ENCODE measurements around the gene NOS1AP. TPM values are rescaled to one million over a fixed set of nuclear protein-coding genes. Genes with fewer than 3 reads are reported as not detected.

The NOS1AP gene
- total and polyA plus RNA-seq, 2 experiments from 2014 or later = 4.9 to 6.6 TPM

DNA sequence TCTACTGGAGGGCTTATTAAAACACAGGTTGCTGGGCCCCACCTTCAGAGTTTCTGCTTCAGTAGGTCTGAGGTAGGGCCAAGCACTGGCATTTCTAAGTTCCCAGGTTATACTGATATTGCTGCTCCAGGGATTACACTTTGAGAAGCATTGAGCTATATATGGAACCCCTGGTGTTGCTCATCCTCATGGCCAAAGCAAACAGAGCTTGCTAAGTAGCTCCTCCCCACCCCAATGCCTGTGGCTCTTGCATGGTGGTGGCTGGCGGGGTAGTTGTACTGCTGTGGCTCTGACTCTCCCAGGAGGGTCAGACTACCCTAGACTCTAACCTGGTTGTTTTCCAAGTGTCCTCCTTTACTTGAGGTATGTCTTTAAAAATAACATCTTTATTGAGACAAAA is 163.6 kb downstream of the NOS1AP start:
- H3K27me3 ChIP-seq = no peaks in the 10 kb centered on the region
- TF ChIP-seq, protein P1, sequence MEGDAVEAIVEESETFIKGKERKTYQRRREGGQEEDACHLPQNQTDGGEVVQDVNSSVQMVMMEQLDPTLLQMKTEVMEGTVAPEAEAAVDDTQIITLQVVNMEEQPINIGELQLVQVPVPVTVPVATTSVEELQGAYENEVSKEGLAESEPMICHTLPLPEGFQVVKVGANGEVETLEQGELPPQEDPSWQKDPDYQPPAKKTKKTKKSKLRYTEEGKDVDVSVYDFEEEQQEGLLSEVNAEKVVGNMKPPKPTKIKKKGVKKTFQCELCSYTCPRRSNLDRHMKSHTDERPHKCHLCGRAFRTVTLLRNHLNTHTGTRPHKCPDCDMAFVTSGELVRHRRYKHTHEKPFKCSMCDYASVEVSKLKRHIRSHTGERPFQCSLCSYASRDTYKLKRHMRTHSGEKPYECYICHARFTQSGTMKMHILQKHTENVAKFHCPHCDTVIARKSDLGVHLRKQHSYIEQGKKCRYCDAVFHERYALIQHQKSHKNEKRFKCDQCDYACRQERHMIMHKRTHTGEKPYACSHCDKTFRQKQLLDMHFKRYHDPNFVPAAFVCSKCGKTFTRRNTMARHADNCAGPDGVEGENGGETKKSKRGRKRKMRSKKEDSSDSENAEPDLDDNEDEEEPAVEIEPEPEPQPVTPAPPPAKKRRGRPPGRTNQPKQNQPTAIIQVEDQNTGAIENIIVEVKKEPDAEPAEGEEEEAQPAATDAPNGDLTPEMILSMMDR (IDR thresholded peaks at IDR 0.05; ENCODE audit: low read depth, low read length) = no peak
- H3K4me3 ChIP-seq = no peak overlapping the region
- no peaks in the 10 kb centered on the region for H3K36me3 ChIP-seq
- no peaks in the 10 kb centered on the region for H3K9me3 ChIP-seq (ENCODE audit: low read depth)
- H3K27ac ChIP-seq = no peak overlapping the region
- no peak for DNase-seq (ENCODE audit: low read depth in 1 of 2, low spot score in 1 of 2)
- H3K4me1 ChIP-seq (ENCODE audit: low read depth) = peaks cover 28% of the 10 kb centered on the region

DNA sequence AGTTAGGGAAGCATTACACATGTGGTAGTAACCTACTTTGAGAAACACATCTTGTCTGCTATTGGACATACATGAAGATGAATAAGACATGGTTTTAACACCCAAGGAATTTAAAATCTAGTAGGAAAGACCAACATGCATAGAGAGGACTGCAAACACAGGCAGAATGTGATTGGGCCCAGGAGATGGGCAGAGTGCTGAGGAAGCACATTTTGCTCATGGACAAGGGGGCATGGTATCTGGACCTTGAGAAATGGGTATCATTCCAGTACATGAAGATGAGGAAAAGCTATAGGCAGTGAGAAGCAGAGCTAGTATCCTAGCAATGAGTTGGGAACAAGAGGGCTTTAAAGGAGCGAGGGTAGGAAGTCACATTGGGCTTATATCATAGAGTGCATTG is 164.4 kb downstream of the NOS1AP start:
- TF ChIP-seq, protein P1 (IDR thresholded peaks at IDR 0.05; ENCODE audit: low read depth, low read length) = no peak
- no peaks in the 10 kb centered on the region for H3K9me3 ChIP-seq (ENCODE audit: low read depth)
- peaks cover 28% of the 10 kb centered on the region for H3K4me1 ChIP-seq (ENCODE audit: low read depth)
- no peak overlapping the region for H3K27ac ChIP-seq
- H3K27me3 ChIP-seq = no peaks in the 10 kb centered on the region
- H3K36me3 ChIP-seq = no peaks in the 10 kb centered on the region
- DNase-seq (ENCODE audit: low read depth in 1 of 2, low spot score in 1 of 2) = no peak
- no peak overlapping the region for H3K4me3 ChIP-seq

DNA sequence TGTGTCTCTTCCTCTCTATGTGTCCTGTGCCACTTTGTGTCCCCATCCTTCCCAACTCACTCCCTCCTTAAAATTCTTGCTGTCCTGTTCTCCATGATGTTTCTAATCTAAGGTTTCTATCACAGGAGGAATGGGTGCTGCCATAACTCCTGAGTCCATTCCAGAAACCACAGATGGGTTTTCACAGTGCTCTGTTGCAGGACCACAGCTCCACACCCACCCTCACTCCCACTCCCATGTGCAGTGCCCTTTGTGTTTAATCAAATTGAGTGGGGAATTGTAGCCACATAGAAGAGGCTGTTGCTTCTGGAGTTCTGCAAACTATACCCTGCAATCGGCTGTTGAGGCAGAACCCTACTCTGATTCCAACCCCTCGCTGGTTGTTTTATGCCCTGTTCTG is 165.1 kb downstream of the NOS1AP start:
- Histone ChIP-seq H3K27me3 (no peaks in the 10 kb centered on the region), H3K4me3 (no peak overlapping the region), H3K4me1 (ENCODE audit: low read depth) (peaks cover 28% of the 10 kb centered on the region), H3K9me3 (ENCODE audit: low read depth) (no peaks in the 10 kb centered on the region), H3K36me3 (no peaks in the 10 kb centered on the region), H3K27ac (no peak overlapping the region)
- TF ChIP-seq, protein P1 (IDR thresholded peaks at IDR 0.05; ENCODE audit: low read depth, low read length) = no peak
- DNase-seq (ENCODE audit: low read depth in 1 of 2, low spot score in 1 of 2) = no peak

DNA sequence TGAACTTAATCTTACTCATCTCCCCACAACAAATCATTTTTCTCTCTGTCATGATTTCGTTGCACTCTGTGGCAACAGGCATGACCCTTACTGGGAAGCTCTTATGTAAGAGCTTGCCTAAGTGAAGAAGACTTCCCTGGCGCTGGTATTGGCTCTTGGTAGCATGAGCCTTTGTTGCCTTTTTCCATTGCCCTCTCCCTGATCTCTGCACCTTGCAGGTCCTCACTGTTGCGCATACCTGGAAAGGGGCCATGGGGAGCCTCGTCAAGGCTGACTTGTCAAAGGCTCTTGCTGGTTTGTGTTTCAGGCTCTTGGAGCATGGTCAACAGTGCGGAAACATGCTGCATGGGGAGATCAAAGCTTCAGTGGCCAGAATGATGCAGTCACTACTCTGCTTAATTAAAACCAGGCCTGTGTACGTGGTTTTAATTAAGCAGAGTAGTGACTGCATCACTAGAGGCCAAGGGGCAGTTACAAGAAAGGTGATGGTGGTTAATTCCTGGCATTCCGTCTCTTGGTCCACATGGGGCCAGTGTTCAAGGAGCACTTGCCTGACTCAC is 165.8 kb downstream of the NOS1AP start:
- Histone ChIP-seq H3K27ac (no peak overlapping the region), H3K9me3 (ENCODE audit: low read depth) (no peaks in the 10 kb centered on the region), H3K4me1 (ENCODE audit: low read depth) (peaks cover 33% of the 10 kb centered on the region), H3K4me3 (no peak overlapping the region), H3K36me3 (no peaks in the 10 kb centered on the region), H3K27me3 (no peaks in the 10 kb centered on the region)
- peak in 1 of 2 donors; percentile 42 for DNase-seq (ENCODE audit: low read depth in 1 of 2, low spot score in 1 of 2)
- TF ChIP-seq, protein P1 (IDR thresholded peaks at IDR 0.05; ENCODE audit: low read depth, low read length) = no peak

DNA sequence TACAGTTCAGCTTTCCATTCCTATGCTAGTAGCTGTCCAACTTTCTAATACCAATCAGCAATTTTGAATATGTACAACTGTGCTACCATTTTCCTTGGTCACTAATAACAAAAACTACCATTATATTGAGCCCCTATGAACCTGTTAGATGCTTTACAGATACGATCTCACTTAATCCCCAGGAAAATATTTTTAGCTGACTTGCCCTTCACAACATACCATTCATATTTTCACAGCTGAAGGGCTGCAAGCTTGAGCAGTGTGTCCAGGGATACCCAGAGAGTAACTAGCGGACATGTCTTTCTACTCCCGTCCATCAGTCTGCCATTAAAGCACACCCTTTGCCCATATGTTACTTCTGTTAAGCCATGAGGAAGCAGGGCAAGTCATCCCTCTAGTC is 166.7 kb downstream of the NOS1AP start:
- TF ChIP-seq, protein P1 (IDR thresholded peaks at IDR 0.05; ENCODE audit: low read depth, low read length) = no peak
- no peak overlapping the region for H3K4me3 ChIP-seq
- peak overlapping the region; percentile 4 for H3K27ac ChIP-seq
- H3K9me3 ChIP-seq (ENCODE audit: low read depth) = no peaks in the 10 kb centered on the region
- no peak for DNase-seq (ENCODE audit: low read depth in 1 of 2, low spot score in 1 of 2)
- no peaks in the 10 kb centered on the region for H3K36me3 ChIP-seq
- H3K27me3 ChIP-seq = no peaks in the 10 kb centered on the region
- H3K4me1 ChIP-seq (ENCODE audit: low read depth) = peaks cover 31% of the 10 kb centered on the region
